Measurements from ENCODE around the gene TRIM3.

DNA sequence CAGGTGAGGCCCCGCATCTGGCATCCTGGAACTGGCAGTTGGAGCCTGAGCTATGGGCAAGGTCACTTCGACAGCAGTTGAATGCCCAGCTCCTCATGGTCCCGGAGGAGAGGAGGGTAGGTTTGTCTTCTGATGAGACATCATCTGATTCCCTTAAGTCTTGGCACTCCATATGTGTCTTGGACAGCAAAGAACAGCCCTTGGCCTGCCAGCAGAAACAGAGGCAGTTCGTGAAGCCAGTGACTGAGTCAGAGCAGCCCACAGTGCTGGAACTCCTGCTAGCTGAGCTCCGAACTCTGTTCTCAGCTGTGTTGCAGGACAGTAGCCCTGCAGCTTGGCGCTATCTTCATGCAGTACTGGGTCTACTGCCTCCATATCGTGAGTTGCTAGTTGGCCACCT lies 24.4 kb upstream of the TRIM3 start:
- TF ChIP-seq, protein P1, sequence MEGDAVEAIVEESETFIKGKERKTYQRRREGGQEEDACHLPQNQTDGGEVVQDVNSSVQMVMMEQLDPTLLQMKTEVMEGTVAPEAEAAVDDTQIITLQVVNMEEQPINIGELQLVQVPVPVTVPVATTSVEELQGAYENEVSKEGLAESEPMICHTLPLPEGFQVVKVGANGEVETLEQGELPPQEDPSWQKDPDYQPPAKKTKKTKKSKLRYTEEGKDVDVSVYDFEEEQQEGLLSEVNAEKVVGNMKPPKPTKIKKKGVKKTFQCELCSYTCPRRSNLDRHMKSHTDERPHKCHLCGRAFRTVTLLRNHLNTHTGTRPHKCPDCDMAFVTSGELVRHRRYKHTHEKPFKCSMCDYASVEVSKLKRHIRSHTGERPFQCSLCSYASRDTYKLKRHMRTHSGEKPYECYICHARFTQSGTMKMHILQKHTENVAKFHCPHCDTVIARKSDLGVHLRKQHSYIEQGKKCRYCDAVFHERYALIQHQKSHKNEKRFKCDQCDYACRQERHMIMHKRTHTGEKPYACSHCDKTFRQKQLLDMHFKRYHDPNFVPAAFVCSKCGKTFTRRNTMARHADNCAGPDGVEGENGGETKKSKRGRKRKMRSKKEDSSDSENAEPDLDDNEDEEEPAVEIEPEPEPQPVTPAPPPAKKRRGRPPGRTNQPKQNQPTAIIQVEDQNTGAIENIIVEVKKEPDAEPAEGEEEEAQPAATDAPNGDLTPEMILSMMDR (IDR thresholded peaks at IDR 0.05 in 2 of 3, conservative IDR thresholded peaks at IDR 0.05 in 1 of 3; ENCODE audit: borderline replicate concordance in 1 of 3, insufficient read depth in 1 of 3, low read depth in 2 of 3, low read length in 2 of 3), result no peak
- TF ChIP-seq POLR2AphosphoS5 (IDR thresholded peaks at IDR 0.05; ENCODE audit: low read depth, low read length) (no peak), ZNF274 (IDR thresholded peaks at IDR 0.05; ENCODE audit: low read depth, low read length) (no peak), EZH2 (IDR thresholded peaks at IDR 0.05) (no peak), POLR2A (IDR thresholded peaks at IDR 0.05; ENCODE audit: borderline replicate concordance, extremely low read depth, insufficient read depth, insufficient read length) (no peak), JUND (IDR thresholded peaks at IDR 0.05) (no peak), CEBPB (IDR thresholded peaks at IDR 0.05; ENCODE audit: low read depth) (no peak), EGR1 (IDR thresholded peaks at IDR 0.05; ENCODE audit: low read depth) (no peak), YY1 (IDR thresholded peaks at IDR 0.05; ENCODE audit: extremely low read depth, insufficient replicate concordance, low read depth, low read length) (no peak), EZH2phosphoT487 (IDR thresholded peaks at IDR 0.05; ENCODE audit: borderline replicate concordance) (no peak)
- TF ChIP-seq, protein P2, sequence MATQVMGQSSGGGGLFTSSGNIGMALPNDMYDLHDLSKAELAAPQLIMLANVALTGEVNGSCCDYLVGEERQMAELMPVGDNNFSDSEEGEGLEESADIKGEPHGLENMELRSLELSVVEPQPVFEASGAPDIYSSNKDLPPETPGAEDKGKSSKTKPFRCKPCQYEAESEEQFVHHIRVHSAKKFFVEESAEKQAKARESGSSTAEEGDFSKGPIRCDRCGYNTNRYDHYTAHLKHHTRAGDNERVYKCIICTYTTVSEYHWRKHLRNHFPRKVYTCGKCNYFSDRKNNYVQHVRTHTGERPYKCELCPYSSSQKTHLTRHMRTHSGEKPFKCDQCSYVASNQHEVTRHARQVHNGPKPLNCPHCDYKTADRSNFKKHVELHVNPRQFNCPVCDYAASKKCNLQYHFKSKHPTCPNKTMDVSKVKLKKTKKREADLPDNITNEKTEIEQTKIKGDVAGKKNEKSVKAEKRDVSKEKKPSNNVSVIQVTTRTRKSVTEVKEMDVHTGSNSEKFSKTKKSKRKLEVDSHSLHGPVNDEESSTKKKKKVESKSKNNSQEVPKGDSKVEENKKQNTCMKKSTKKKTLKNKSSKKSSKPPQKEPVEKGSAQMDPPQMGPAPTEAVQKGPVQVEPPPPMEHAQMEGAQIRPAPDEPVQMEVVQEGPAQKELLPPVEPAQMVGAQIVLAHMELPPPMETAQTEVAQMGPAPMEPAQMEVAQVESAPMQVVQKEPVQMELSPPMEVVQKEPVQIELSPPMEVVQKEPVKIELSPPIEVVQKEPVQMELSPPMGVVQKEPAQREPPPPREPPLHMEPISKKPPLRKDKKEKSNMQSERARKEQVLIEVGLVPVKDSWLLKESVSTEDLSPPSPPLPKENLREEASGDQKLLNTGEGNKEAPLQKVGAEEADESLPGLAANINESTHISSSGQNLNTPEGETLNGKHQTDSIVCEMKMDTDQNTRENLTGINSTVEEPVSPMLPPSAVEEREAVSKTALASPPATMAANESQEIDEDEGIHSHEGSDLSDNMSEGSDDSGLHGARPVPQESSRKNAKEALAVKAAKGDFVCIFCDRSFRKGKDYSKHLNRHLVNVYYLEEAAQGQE (IDR thresholded peaks at IDR 0.05; ENCODE audit: low read depth), result no peak
- TF ChIP-seq, protein P3, sequence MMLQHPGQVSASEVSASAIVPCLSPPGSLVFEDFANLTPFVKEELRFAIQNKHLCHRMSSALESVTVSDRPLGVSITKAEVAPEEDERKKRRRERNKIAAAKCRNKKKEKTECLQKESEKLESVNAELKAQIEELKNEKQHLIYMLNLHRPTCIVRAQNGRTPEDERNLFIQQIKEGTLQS (IDR thresholded peaks at IDR 0.05), result no peak
- TF ChIP-seq, protein P4, sequence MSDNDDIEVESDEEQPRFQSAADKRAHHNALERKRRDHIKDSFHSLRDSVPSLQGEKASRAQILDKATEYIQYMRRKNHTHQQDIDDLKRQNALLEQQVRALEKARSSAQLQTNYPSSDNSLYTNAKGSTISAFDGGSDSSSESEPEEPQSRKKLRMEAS (IDR thresholded peaks at IDR 0.05), result no peak
